GM12891 (cell line): ENCODE data around the gene FLVCR1.
"Not testable (repeated sequence)": the region's sequence is repeated elsewhere in the genome, so short reads cannot be mapped to it uniquely, and the experiment has no call there.

ENCODE experiments used
- DNase-seq: peaks from one replicate; pipeline ENCODE4 v3.0.0; 2011; ENCODE audit warnings: low spot score; ENCODE audit not compliant: insufficient read length
- FAIRE-seq: peaks from 2 replicates; lab custom pipeline; 2011; peaks lifted over from hg19 to GRCh38; lab: Jason Lieb, UNC
- PAX5 ChIP-seq: IDR thresholded peaks from 2 replicates; pipeline ENCODE4 v1.6.1; 2011; ENCODE audit warnings: low read length, moderate library complexity, mild to moderate bottlenecking; ENCODE audit not compliant: insufficient read depth, severe bottlenecking
- POLR2A ChIP-seq: IDR thresholded peaks from 2 replicates; pipeline ENCODE4 v1.6.1; 2011; ENCODE audit warnings: low read depth, low read length, control low read depth
- POLR2AphosphoS5 ChIP-seq: IDR thresholded peaks from 2 replicates; pipeline ENCODE4 v1.6.1; 2011; ENCODE audit warnings: low read depth, low read length, control low read depth
- POU2F2 ChIP-seq: IDR thresholded peaks from 2 replicates; pipeline ENCODE4 v1.6.1; 2011; ENCODE audit warnings: low read depth, mild to moderate bottlenecking, control low read depth, low read length, moderate library complexity
- SPI1 ChIP-seq: IDR thresholded peaks from 2 replicates; pipeline ENCODE4 v1.6.1; 2011; ENCODE audit warnings: low read depth, low read length, control low read depth
- TAF1 ChIP-seq: IDR thresholded peaks from 2 replicates; pipeline ENCODE4 v1.6.1; 2011; ENCODE audit warnings: low read depth, low read length, control low read depth

FLVCR1 gene

DNA sequence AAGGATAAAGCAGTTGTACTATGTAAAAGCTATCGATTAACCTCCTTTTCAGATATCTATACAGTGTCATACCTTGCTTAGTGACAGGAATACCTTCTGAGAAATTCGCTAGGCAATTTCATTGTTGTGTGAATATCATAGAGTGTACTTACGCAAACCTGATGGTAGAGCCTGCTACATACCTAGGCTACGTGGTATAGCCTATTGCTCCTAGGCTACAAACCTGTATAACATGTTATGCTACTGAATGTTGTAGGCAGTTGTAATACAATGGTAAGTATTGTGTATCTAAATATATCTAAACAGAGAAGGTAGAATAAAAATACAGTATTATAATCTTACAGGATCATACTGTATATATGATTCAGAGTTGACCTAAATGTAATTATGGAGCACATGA lies 26.5 kb downstream of the FLVCR1 start:
- peak; percentile 59 for FAIRE-seq
- TF ChIP-seq POU2F2 (no peak), POLR2AphosphoS5 (no peak), TAF1 (no peak), SPI1 (no peak), PAX5 (no peak), POLR2A (no peak)
- DNase-seq: no peak

DNA sequence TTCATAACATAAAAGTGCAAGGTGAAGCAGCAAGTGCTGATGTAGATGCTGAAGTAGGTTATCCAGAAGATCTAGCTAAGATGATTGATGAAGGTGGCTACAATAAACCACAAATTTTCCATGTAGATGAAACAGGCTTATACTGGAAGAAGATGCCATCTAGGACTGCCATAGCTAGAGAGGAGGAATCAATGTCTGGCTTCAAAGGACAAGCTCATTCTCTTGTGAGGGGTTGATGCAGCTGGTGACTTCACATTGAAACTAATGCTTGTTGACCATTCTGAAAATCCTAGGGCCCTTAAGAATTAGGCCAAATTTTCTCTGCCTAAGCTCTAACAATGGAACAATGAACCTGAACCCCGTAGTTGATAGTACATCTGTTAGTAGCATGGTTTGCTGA lies 34.0 kb downstream of the FLVCR1 start:
- DNase-seq (no peak), FAIRE-seq (no peak)
- TF ChIP-seq POLR2A (no peak), POU2F2 (no peak), SPI1 (no peak), PAX5 (no peak), TAF1 (no peak), POLR2AphosphoS5 (no peak)

DNA sequence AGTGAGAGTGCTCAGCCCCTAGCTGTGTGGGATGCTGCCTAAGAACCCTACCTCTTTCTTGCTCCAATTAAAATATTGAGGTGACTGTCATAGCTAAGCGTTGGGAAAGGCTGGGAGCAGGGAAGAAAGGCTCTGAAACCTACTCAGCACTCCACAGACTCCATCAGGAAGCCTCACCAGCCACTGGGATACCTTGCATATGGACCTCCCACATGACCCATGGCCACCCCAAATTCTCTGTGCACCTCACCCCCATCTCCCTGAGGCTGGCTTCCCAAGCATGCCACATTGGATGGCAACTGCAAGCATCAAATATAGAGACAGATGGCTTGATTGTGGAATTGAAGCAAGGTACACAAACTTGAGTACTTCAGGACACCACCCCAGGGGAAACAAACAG lies 41.8 kb downstream of the FLVCR1 start:
- no peak for TF ChIP-seq TAF1
- TF ChIP-seq POLR2AphosphoS5: no peak
- no peak for TF ChIP-seq SPI1
- TF ChIP-seq POLR2A: no peak
- TF ChIP-seq PAX5: no peak
- no peak for TF ChIP-seq POU2F2
- FAIRE-seq (no peak), DNase-seq (no peak)

DNA sequence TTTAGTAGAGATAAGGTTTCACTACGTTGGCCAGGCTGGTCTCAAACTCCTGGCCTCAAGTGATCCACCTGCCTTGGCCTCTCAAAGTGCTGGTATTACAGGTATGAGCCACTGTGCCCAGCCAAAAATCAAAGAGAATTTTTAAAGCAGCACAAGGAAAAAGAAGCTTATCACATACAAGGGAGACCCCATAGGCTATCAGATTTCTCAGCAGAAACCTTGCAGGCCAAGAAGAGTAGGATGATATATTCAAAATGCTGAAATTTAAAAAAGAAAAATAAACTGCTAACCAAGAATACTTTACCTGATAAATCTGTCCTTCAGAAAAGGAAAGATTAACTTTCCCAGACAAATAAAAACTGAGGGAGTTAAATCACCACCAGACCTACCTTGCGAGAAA lies 43.2 kb downstream of the FLVCR1 start:
- FAIRE-seq (no peak), DNase-seq (no peak)
- TF ChIP-seq PAX5: no peak
- TF ChIP-seq SPI1: no peak
- TF ChIP-seq TAF1: no peak
- TF ChIP-seq POLR2A: no peak
- no peak for TF ChIP-seq POU2F2
- TF ChIP-seq POLR2AphosphoS5: no peak

DNA sequence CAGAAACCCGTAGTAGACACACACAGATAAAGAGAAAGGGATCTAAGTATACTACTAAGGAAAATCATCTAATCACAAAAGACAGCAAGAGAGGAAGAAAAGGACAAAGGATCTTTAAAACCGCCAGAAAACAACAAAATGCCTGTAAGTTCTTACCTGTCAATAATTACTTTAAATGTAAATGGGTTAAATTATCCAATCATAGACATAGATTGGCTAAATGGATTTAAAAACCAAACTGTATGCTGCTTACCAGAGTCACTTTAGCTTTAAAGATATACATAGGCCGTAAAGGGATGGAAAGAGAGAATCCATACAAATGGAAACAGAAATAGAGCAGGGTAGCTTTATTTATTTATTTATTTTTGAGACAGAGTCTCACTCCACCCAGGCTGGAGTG lies 44.0 kb downstream of the FLVCR1 start:
- DNase-seq: no peak
- TF ChIP-seq PAX5: no peak
- FAIRE-seq: no peak

DNA sequence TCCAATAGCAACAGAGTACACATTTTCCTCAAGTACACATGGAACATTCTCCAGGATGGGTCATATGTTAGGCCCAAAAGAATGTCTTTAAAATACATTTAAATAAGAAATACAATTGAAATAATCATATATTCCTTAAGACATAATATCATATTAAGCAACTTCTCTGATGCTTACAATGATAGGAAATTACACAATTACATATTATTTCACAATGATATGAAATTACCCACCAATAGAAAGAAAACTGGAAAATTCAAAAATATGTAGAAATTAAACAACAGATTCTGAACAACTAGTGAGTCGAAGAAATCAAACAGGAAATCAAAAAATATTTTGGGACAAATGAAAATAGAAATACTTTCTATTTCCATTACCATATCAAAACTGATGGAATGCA lies 45.6 kb downstream of the FLVCR1 start:
- FAIRE-seq (no peak), DNase-seq (no peak)
- TF ChIP-seq SPI1 (no peak), POLR2A (no peak), POLR2AphosphoS5 (no peak), TAF1 (no peak), POU2F2 (no peak), PAX5 (no peak)

DNA sequence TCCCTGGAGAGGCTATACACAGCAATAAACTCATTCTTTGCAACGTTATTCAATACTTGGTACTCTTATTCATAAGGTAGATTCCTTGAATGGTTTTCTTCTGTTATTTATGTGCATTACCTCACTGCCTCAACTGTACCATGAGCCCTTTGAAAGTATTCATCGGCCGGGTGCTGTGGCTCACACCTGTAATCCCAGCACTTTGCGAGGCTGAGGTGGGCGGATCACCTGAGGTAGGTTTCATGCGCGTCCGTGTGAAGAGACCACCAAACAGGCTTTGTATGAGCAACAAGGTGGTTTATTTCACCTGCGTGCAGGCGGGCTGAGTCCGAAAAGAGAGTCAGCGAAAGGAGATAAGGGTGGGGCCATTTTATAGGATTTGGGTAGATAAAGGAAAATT lies 50.0 kb downstream of the FLVCR1 start:
- not testable (repeated sequence) for FAIRE-seq, DNase-seq

DNA sequence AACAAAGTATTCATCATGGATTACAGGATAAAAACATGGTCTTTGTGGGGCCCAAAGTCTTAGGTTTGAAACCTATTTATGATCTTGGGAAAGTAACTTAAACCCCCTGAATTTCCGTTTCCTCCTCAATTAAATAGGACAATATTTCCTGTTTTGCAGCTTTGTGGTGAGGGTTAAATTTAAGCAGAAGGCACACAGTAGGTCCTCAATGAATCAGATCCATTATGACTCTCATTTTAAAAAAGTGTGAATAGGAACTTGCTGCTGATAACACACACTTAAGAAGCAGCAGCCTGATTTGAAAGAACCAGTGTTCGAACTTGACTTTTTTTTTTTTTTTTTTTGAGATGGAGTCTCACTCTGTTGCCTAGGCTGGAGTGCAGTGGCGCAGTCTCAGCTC lies 50.9 kb downstream of the FLVCR1 start:
- no peak for DNase-seq
- no peak for FAIRE-seq
- TF ChIP-seq POU2F2: no peak
- TF ChIP-seq POLR2A: no peak
- TF ChIP-seq TAF1: no peak
- no peak for TF ChIP-seq POLR2AphosphoS5
- no peak for TF ChIP-seq SPI1
- TF ChIP-seq PAX5: no peak

DNA sequence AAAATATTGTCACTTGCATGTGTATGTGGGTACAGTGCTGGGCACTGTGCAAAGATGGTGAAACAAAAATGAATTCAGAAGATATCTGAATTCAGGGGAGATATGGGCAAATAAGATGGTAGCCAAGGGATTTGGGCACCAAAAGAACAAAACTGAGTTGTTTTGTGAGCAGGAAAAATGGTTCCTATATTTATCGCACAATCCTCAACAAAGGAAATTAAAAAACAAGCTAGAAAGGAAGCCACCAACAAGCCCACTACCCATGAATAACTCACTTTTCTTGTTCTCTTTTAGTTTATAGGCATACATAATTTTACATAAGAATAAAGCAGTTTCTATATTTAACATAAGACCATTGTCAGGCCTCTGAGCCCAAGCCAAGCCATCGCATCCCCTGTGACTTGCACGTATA lies 51.6 kb downstream of the FLVCR1 start:
- TF ChIP-seq POLR2AphosphoS5: no peak
- no peak for TF ChIP-seq POLR2A
- no peak for TF ChIP-seq PAX5
- no peak for TF ChIP-seq POU2F2
- no peak for TF ChIP-seq SPI1
- TF ChIP-seq TAF1: no peak
- no peak for DNase-seq
- no peak for FAIRE-seq

DNA sequence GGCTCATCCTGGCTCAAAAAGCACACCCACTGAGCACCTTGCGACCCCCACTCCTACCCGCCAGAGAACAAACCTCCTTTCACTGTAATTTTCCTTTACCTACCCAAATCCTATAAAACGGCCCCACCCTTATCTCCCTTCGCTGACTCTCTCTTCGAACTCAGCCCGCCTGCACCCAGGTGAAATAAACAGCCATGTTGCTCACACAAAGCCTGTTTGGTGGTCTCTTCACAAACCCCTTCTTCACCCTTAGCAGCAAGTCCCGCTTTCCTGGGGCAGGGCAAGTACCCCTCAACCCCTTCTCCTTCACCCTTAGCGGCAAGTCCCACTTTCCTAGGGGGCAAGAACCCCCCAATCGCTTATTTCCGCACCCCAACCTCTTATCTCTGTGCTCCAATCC lies 52.1 kb downstream of the FLVCR1 start:
- not testable (repeated sequence) for DNase-seq, FAIRE-seq

DNA sequence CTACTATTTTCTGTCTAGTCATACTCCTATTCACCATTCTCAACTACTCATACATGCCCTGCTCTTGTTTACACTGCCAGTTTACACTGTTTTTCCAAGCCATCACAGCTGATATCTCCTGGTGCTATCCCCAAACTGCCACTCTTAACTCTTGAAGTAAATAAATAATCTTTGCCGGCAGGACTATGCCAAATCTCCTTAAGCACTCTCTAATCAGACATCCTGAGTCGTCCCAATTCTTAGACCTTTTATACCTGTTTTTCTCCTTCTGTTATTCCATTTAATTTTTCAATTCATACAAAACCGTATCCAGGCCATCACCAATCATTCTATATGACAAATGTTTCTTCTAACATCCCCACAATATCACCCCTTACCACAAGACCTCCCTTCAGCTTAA lies 55.6 kb downstream of the FLVCR1 start:
- DNase-seq, FAIRE-seq: not testable (repeated sequence)

DNA sequence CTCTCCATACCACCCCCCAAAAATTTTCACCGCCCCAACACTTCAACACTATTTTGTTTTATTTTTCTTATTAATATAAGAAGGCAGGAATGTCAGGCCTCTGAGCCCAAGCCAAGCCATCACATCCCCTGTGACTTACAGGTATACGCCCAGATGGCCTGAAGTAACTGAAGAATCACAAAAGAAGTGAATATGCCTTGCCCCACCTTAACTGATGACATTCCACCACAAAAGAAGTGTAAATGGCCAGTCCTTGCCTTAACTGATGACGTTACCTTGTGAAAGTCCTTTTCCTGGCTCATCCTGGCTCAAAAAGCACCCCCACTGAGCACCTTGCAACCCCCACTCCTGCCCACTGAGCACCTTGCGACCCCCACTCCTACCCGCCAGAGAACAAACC lies 56.0 kb downstream of the FLVCR1 start:
- not testable (repeated sequence) for DNase-seq, FAIRE-seq
